LHCN-M2 (cell line): Measurements from ENCODE around the gene LSR. TPM values are rescaled to one million over a fixed set of nuclear protein-coding genes. Genes with fewer than 3 reads are reported as not detected.

Experiments used
- total RNA-seq: library from RNA; depleted of rRNA; stranded (reverse); fragments of >200 nt; gene quantifications from 2 replicates; pipeline ENCODE4 v1.2.3, GENCODE V29; 2014; rRNA removed

The LSR gene
- total RNA-seq, 1 experiment from 2014 or later = 2.6 TPM

Other genes with a start within 250 kb of the LSR start
- gene GRAMD1A, start 248.7 kb upstream of the LSR start, total RNA-seq = 22.5 and 24.1 TPM in 2 replicates
- gene SCN1B, start 218.5 kb upstream of the LSR start, total RNA-seq = 1.4 and 2.3 TPM in 2 replicates
- 0.11 TPM in 1 of 2 replicates, not detected in the other for gene HPN, start 207.3 kb upstream of the LSR start, total RNA-seq
- not detected in 2 replicates for gene FXYD3, start 133.2 kb upstream of the LSR start, total RNA-seq
- gene LGI4, start 113.9 kb upstream of the LSR start, total RNA-seq = not detected in 2 replicates
- not detected in 2 replicates for gene FXYD1, start 110.2 kb upstream of the LSR start, total RNA-seq
- not detected in 2 replicates for gene FXYD7, start 105.7 kb upstream of the LSR start, total RNA-seq
- gene FXYD5, start 94.3 kb upstream of the LSR start, total RNA-seq = 82.0 and 89.8 TPM in 2 replicates
- gene FAM187B, start 20.3 kb upstream of the LSR start, total RNA-seq = not detected in 2 replicates
- gene USF2, start 20.0 kb downstream of the LSR start, total RNA-seq = 82.3 and 86.1 TPM in 2 replicates
- gene HAMP, start 33.5 kb downstream of the LSR start, total RNA-seq = not detected in 2 replicates
- not detected in 2 replicates for gene MAG, start 43.2 kb downstream of the LSR start, total RNA-seq
- gene CD22, start 80.2 kb downstream of the LSR start, total RNA-seq = 1.0 and 2.2 TPM in 2 replicates
- not detected in 2 replicates for gene FFAR1, start 98.9 kb downstream of the LSR start, total RNA-seq
- not detected in 2 replicates for gene FFAR3, start 109.5 kb downstream of the LSR start, total RNA-seq
- gene GPR42, start 122.1 kb downstream of the LSR start, total RNA-seq = not detected in 2 replicates
- gene FFAR2, start 199.3 kb downstream of the LSR start, total RNA-seq = not detected in 2 replicates
- not detected in 2 replicates for gene KRTDAP, start 241.5 kb downstream of the LSR start, total RNA-seq